NCI-H1092 (cell line): ENCODE data around the gene FIBCD1.

Experiments
- DNase-seq: peaks from one replicate; lab custom pipeline; 2025; lab: John Stamatoyannopoulos, UW

FIBCD1 gene

GRCh38 chr9:130936285-130937117, 2.5 kb downstream of the FIBCD1 start:
- DNase-seq, result no peak

GRCh38 chr9:130935648-130936271, 3.3 kb downstream of the FIBCD1 start:
- no peak for DNase-seq

DNA sequence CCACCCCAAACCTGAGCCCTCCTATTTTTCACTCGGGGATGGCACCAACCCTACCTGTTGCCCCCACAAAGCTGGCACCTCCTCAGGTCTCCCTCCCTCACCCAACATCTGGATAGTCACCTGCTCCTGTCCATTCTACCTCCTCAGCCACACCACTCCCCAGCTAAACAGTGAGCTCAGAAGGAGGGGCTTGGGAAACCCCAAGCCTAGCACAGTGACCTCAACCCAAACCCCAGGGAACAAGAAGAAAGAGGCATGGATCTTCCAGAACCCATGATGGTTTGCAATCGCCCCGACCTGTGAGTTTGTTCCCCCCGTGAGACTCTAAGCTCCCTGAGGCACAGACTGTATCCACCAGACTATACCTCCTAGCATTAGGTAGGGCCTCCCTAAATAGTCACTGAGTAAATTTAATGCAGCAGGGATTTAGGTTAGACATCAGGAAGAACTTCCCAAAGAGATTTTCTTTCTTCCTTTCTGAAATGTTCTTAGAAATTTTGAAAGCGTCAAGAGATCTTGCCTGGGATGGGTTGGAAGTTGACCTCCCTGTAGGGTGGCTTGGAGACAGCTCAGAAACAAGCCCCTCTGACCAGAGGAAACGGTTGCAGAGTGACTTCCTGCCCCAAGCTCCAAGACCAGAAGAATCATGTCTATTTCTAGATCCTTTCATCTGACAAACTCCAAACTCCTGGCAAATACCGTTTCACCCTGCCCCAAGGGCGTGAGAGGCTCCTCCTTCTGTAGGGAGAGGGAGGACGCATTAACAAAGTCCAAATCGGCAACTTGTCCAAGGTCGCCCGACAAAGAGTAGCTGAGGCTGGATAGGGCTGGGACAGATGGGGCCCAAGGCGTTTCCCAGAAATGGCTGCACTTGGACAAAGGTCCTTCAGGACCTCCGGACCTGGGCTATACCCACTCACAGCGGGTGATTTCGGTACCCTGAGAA, 4.1 kb downstream of the FIBCD1 start:
- no peak for DNase-seq

DNA sequence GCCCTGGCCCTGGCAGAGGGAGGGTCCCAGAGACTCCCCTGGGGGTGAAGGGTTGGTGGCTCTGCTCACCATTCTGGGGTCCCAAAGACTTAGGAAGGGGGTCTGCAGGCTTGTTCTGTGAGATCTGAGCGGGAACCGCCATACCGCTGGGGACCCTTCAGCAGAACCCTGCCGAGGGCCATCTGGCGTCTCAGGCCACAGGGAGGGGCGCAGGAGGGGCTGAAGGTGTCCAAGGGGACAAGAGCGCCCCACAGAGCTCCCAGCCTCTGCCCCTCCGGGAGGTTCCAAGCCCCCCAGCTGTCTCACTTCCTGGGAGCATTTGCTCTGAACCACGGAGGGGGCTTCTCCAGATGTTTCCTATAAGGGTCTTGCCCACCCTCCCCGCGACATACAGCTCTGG, 4.8 kb downstream of the FIBCD1 start:
- no peak for DNase-seq

DNA sequence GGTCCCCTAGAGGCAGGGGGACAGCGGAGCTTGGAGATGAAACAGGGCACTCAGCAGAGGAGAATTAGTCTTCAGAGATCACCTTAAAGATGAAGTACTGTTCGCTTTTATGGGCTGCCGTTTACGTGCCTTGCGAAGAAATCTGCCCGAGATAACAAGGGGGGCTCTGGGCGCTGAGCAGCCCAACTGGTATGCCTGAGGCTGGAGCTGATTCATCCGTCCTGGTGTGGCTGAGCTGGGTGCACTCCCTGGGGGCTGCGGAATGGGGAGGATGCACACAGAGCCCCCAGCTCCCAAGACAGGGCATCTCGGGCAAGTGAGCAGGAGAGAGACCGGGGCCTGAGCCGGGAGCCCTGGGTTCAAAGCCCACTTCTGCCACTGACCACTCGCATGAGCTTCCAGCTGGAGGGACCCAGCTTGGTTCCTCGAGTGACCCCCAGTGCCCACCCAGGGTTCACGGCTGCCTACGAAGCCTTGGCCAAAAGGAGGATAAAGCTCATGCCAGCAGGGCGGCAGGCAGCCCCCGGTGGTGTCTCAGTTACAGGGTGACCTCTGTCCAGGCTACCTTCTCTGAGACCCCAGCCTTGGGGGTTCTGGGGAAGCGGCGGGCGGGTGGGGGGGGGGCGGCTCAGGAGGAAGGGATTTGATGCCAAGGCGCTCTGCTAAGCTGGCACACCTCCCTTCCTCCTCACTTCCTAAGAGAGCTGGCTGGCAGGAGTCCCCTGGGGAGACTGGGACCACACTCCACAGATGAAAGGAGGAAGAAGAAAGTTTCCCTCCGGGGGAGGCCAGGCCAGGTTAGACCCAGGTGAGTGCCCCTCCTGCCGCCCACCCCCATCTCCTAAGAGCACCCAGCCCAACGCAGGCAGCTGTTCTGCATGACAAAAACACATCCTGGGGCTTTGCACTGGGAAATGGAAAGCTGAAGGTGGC, 5.7 kb downstream of the FIBCD1 start:
- no peak for DNase-seq

- no peak for DNase-seq
Measured at GRCh38 chr9:130932255-130933079, 6.6 kb downstream of the FIBCD1 start.

DNA sequence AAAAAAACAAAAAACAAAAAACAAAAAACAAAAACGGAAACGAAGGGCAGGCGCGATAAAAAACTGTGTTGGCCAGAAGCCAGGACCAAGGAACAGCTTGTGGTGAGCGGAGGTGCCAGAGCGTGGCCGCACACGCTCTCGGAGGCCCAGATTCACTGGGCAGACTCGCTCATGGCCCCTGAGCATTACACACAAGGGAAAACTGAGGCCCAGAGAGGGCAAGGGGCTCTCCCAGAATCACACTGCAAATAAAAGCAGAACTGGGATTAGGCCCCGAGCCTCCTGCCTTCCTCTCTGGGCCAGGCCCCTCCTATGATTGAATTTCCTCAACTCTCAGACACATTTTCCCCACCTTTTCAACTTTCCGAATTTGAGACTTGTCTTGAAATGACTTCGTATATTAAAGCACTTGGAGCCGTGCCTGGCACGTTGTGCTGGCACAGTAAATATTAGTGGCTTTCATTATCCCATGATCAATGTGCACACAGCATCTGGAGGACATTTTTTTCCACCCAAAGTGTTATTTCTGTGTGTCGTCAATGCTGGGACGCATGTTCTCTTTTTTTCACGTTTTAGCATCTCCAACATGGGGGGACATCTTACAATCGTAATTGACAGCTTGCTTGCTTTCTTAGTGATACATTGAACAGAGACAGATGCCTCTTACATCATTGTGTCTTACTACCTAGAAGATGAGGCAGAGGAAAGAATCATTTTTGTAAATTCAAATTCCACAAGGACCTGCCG, 7.4 kb downstream of the FIBCD1 start:
- DNase-seq, result no peak

GRCh38 chr9:130930804-130931349, 8.2 kb downstream of the FIBCD1 start:
- no peak for DNase-seq

DNA sequence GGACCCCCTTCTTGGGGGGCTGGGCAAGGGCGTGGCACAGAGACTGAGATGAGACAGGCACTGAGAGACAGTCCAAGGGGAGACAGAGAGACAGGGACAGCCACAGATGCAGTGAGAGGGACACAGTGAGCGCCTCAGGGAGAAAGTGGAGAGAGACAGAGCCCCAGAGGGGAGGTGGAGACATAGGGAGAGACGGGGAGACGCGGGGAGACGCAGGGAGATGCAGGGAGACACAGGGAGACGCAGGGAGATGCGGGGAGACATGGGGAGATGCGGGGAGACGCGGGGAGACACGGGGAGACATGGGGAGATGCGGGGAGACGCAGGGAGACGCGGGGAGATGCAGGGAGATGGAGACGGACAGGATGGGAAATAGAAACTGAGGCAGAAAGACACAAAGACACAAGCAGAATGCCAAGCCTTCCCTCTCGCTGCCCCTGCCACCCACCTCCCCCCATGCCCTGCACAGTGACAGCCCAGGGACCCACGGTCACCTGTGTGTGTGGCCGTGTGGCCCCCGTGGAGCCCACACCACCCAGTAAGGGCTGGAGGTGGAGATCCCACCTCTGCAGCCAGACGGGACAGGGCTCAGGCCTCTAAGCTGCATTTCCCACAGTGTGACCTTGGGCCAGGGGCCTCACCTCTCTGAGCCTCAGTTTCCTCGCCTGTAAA, 8.8 kb downstream of the FIBCD1 start:
- DNase-seq, result no peak

DNA sequence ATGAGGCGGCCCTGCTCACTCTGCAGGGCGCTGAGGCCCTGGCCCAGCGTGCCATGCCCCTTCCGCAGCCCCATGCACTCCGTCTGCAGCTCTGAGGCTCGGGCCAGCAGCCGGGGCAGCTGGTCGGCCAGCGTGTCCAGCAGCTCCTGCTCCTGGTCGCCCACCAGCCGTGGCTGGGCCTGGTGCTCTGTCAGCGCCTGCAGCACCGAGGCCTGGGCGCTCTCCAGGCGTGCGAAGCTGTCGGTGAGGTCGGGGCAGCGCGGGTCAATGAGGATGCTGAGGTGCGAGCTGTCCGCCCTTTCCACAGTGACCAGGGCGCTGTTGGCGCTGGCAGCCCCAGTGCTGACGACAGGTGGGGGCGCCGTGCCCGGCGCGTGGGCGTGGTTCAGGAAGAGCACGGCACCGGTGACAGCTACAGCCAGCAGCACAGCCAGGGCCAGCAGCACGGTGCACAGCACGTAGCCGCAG, 9.4 kb downstream of the FIBCD1 start:
- DNase-seq, result no peak

GRCh38 chr9:130927995-130928900, 10.8 kb downstream of the FIBCD1 start:
- peak; percentile 55 for DNase-seq

GRCh38 chr9:130927338-130927737, 11.7 kb downstream of the FIBCD1 start:
- DNase-seq, result no peak

DNA sequence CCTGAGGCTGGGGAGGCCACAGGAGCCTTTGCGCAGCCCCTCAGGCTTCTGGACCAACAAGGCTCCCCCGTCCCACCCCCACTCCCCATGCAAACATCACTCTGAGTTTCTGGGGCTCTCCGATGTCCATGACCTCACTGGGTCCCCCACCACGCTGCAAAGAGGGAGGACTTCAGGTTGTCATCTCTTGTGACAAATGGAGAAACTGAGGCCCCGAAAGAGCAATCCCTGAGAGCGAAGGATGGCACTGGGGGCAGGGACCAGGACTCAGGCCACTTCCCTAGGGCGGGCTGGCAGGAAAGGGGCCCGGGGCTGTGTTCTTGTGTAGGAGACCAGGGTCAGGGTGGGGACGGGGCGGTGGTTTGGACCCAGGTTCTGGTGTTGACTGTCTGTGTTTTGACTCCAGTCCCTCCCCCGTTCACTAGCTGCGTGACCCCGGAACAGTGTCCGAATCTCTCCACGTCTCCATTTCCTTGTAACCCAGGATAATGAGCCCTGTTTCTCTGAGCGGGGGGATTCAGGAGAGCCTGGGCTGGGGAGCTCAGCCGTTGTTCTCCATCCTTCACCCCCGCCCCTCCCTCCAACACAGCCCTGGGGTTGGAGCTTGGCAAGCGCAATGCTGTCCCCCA, 13.9 kb downstream of the FIBCD1 start:
- DNase-seq, result no peak

DNA sequence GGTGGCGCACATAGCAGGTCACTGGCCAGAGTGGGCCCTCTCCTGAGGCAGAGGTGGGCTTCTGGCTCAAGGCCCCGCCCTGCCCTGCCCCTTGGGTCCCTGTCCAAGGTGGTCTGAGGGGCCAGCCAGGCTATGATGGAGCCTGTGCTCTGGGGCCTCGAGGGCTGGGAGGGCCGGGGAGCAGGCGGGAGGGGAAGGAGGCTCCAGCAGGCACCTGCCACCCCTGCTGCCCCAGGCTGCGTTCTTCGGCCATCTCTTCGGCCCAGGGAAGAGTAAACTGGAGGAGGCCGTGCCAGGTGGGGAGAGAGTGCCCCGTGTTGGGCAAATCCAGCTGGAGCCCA, 14.6 kb downstream of the FIBCD1 start:
- DNase-seq, result no peak

- DNase-seq, result no peak
Measured at GRCh38 chr9:130923611-130924447, 15.2 kb downstream of the FIBCD1 start.

DNA sequence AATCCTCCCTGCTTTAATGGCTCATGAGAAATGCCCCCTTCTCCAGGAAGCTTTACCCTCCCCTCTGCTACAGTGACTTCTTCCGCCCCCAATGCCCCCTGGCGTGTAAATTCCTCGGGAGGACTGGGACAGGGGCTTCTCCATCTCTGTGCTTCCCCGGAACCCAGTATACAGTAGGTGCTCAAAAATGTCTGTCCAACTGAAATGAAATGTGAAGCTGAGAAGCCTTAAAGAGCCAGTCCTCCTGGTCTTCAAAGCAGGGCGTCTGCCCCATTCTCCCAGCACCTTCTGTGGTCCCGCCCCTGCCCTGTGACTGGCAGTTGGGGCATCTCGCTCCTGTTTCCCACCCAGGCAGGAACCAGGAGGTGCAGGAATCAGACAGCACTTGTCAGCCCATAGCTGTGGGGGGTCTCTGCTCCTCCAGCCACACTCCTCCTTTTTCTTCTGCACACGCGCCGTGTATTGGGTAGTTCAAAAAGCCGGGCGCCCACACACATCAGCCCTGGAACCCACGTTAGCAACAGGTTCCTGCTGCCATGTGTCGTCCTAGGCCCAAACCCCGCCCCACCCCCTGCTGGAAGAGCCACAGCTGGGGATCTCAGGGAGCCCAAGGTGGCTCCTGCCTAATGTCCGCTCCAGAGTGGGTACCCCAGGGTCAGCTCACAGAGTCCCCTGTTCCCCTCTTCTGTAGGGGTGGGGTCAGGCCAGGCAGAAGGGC, 16.0 kb downstream of the FIBCD1 start:
- no peak for DNase-seq
